ENCODE measurements around the gene SLC29A1. TPM values are rescaled to one million over a fixed set of nuclear protein-coding genes. Genes with fewer than 3 reads are reported as not detected.

The SLC29A1 gene
- total RNA-seq (2021) (92.5 and 108 TPM in 2 replicates), Bru-seq, nascent RNA (percentile 61 among the genes with signal in this experiment), BruChase-seq, experiment 1, labeled RNA remaining after a 2-hour chase (percentile 69 among the genes with signal in this experiment), BruChase-seq, experiment 2, labeled RNA remaining after a 6-hour chase (percentile 86 among the genes with signal in this experiment)
- long read RNA-seq, transcript SLC29A1-206 (13 exons, 2,183 nt): major isoform, 189 of 466 reads
- long read RNA-seq, transcript SLC29A1-209 (13 exons, 2,318 nt): minor isoform, 11 of 466 reads
- long read RNA-seq, partial matches to known transcripts: 51 of 466 reads
- long read RNA-seq, other reads (novel, unspliced or antisense): 207 of 466 reads

- Histone ChIP-seq H3K27me3 (replicated peaks; ENCODE audit: insufficient read depth, low read depth, low read length, poor library complexity) (no peaks in the 10 kb centered on the region), H3K9me3 (ENCODE audit: low read depth, low read length, poor library complexity, severe bottlenecking) (no peaks in the 10 kb centered on the region), H3K36me3 (ENCODE audit: insufficient read depth, low read length, poor library complexity, severe bottlenecking) (no peaks in the 10 kb centered on the region), H3K4me3 (ENCODE audit: low read depth, low read length, poor library complexity, severe bottlenecking) (peak within 1 kb of the TSS; percentile 59), H3K27ac (ENCODE audit: low read depth, low read length, poor library complexity, severe bottlenecking) (peak within 1 kb of the TSS; percentile 55), H3K4me1 (ENCODE audit: insufficient read depth, low read length, poor library complexity, severe bottlenecking) (peaks cover 60% of the 10 kb centered on the region)
- POLR2A ChIA-PET (ENCODE audit: low non-redundant PET): interaction anchor here (0.5 to 0.6 kb wide), 2 partner anchors 25 to 677 kb away, joined by 3 read pairs; no protein-coding TSS in a partner anchor
- TF ChIP-seq, protein P1, sequence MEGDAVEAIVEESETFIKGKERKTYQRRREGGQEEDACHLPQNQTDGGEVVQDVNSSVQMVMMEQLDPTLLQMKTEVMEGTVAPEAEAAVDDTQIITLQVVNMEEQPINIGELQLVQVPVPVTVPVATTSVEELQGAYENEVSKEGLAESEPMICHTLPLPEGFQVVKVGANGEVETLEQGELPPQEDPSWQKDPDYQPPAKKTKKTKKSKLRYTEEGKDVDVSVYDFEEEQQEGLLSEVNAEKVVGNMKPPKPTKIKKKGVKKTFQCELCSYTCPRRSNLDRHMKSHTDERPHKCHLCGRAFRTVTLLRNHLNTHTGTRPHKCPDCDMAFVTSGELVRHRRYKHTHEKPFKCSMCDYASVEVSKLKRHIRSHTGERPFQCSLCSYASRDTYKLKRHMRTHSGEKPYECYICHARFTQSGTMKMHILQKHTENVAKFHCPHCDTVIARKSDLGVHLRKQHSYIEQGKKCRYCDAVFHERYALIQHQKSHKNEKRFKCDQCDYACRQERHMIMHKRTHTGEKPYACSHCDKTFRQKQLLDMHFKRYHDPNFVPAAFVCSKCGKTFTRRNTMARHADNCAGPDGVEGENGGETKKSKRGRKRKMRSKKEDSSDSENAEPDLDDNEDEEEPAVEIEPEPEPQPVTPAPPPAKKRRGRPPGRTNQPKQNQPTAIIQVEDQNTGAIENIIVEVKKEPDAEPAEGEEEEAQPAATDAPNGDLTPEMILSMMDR (conservative IDR thresholded peaks at IDR 0.05; ENCODE audit: low read depth, low read length): no peak
- TF ChIP-seq EZH2 (IDR thresholded peaks at IDR 0.05; ENCODE audit: borderline replicate concordance, low read depth, low read length, poor library complexity, severe bottlenecking): no peak
- no TSS peak for BruUV-seq (replicated peaks)
- CTCF ChIA-PET: interaction anchor here (1.1 kb wide), 1 partner anchor 14 kb away, joined by 4 read pairs; no protein-coding TSS in a partner anchor
- peak; percentile 87 for DNase-seq (ENCODE audit: low spot score)
- intact Hi-C loops (cut with micrococcal nuclease; ENCODE audit: unreplicated experiment): no loop called here
Measured at GRCh38 chr6:44223319-44224028, at the start of gene SLC29A1. SLC29A1 (plus strand) TSS chr6:44223595; CDS start chr6:44227314, 3,719 bp downstream.

GRCh38 chr6:44176130-44176761 is 47.1 kb upstream of the SLC29A1 start:
- no peak overlapping the region for H3K4me3 ChIP-seq (ENCODE audit: low read depth, low read length, poor library complexity, severe bottlenecking)
- no peaks in the 10 kb centered on the region for H3K27me3 ChIP-seq (replicated peaks; ENCODE audit: insufficient read depth, low read depth, low read length, poor library complexity)
- H3K36me3 ChIP-seq (ENCODE audit: insufficient read depth, low read length, poor library complexity, severe bottlenecking): no peaks in the 10 kb centered on the region
- ChIA-PET CTCF (no interaction called here), POLR2A (ENCODE audit: low non-redundant PET) (interaction anchor here (0.6 kb wide), 1 partner anchor 230 kb away, joined by 5 read pairs; no protein-coding TSS in a partner anchor)
- no peak for DNase-seq (ENCODE audit: low spot score)
- H3K27ac ChIP-seq (ENCODE audit: low read depth, low read length, poor library complexity, severe bottlenecking): no peak overlapping the region
- TF ChIP-seq, protein P1 (conservative IDR thresholded peaks at IDR 0.05; ENCODE audit: low read depth, low read length): no peak
- no peak for TF ChIP-seq EZH2 (IDR thresholded peaks at IDR 0.05; ENCODE audit: borderline replicate concordance, low read depth, low read length, poor library complexity, severe bottlenecking)
- BruUV-seq (replicated peaks): no TSS peak
- H3K9me3 ChIP-seq (ENCODE audit: low read depth, low read length, poor library complexity, severe bottlenecking): no peaks in the 10 kb centered on the region
- H3K4me1 ChIP-seq (ENCODE audit: insufficient read depth, low read length, poor library complexity, severe bottlenecking): no peaks in the 10 kb centered on the region
- intact Hi-C loops (cut with micrococcal nuclease; ENCODE audit: unreplicated experiment): no loop called here

- H3K27me3 ChIP-seq (replicated peaks; ENCODE audit: insufficient read depth, low read depth, low read length, poor library complexity): no peaks in the 10 kb centered on the region
- intact Hi-C loops (cut with micrococcal nuclease; ENCODE audit: unreplicated experiment): no loop called here
- H3K36me3 ChIP-seq (ENCODE audit: insufficient read depth, low read length, poor library complexity, severe bottlenecking): no peaks in the 10 kb centered on the region
- H3K27ac ChIP-seq (ENCODE audit: low read depth, low read length, poor library complexity, severe bottlenecking): no peak overlapping the region
- H3K9me3 ChIP-seq (ENCODE audit: low read depth, low read length, poor library complexity, severe bottlenecking): no peaks in the 10 kb centered on the region
- H3K4me1 ChIP-seq (ENCODE audit: insufficient read depth, low read length, poor library complexity, severe bottlenecking): no peaks in the 10 kb centered on the region
- TF ChIP-seq EZH2 (IDR thresholded peaks at IDR 0.05; ENCODE audit: borderline replicate concordance, low read depth, low read length, poor library complexity, severe bottlenecking): no peak
- TF ChIP-seq, protein P1 (conservative IDR thresholded peaks at IDR 0.05; ENCODE audit: low read depth, low read length): no peak
- H3K4me3 ChIP-seq (ENCODE audit: low read depth, low read length, poor library complexity, severe bottlenecking): no peak overlapping the region
- ChIA-PET CTCF (interaction anchor here (0.5 kb wide), 1 partner anchor 80 kb away, joined by 4 read pairs; no protein-coding TSS in a partner anchor), POLR2A (ENCODE audit: low non-redundant PET) (interaction anchor here (0.6 kb wide), 1 partner anchor 230 kb away, joined by 5 read pairs; no protein-coding TSS in a partner anchor)
- BruUV-seq (replicated peaks): no TSS peak
- DNase-seq (ENCODE audit: low spot score): no peak
Measured at GRCh38 chr6:44176762-44177509, 46.5 kb upstream of the SLC29A1 start.

All from A673 (cell line).